A549 treated with CpdA at 1 μM for 4 hours (cell line): Measurements from ENCODE around the gene TPCN2. TPM values are rescaled to one million over a fixed set of nuclear protein-coding genes. Genes with fewer than 3 reads are reported as not detected.

ENCODE experiments used
- total RNA-seq: library from RNA; stranded (reverse); fragments of 200-300 nt; extraction: Qiagen RNA extraction; gene quantifications from 5 replicates; pipeline ENCODE4 v1.2.3, GENCODE V29; 2022; ENCODE audit warnings: low read depth

The TPCN2 gene
- total RNA-seq: 10.3 to 13.3 TPM (median 11.7 TPM) in 5 replicates

DNA sequence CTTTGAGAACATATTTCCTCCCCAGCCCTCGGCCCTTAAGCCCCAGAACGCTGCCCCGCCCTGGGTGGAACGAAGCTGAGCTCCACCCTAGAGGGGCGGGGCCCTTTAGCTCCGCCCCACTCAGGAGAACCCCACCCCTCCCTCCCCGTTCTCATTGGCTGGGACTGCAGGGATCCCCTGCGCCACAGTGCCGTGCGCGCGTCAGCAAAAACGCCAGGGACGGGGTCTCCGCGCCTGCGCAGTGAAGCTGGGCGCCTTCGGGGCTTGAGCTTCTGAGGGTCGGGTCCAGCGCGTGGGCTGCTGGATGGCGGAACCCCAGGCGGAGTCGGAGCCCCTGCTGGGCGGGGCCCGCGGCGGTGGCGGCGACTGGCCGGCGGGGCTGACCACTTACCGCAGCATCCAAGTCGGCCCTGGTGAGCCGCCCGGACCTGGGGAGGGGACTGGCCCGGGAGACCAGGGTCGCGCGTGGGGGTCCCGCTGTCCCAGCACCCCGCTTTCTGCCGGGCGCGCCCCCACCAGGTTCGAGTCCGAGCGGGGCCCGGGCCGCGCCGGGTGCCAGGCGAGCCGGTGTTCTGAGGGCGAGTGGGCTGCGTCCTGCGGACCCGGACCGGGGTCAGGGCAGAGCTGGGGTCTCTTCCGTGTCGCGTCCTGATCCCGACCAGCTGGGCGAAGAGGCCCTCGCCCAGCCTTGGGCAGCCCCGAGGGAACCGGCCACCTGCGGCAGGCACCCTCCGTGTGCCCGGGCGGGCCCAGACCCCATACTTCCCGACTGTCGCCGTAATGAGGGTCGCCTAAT, at the start of gene TPCN2:
TPCN2 (plus strand) TSS at position 239 of the 796 bp plus-strand sequence; CDS start at position 305, 66 bp downstream.

GRCh38 chr11:69013009-69013951, 35.5 kb upstream of the TPCN2 start, which contains the start of gene MRGPRF:
Gene MRGPRF (minus strand): TSS chr11:69013246. CDS start chr11:69009901, 3,345 bp downstream.

GRCh38 chr11:69155302-69156234, 106.8 kb downstream of the TPCN2 start, which contains the start of gene SMIM38:
Gene SMIM38 (plus strand): TSS chr11:69155935. CDS start chr11:69157847, 1,912 bp downstream.

Other genes with a start within 250 kb of the TPCN2 start
- gene CPT1A, start 207.0 kb upstream of the TPCN2 start, total RNA-seq: 25.8 to 30.6 TPM (median 29.6 TPM) in 5 replicates
- gene MRPL21, start 145.1 kb upstream of the TPCN2 start, total RNA-seq: 115 to 143 TPM (median 137 TPM) in 5 replicates
- 13.4 to 16.0 TPM (median 14.6 TPM) in 5 replicates for gene IGHMBP2, start 145.0 kb upstream of the TPCN2 start, total RNA-seq
- not detected in 5 replicates for gene MRGPRD, start 67.9 kb upstream of the TPCN2 start, total RNA-seq
- 0.07 to 0.10 TPM (median 0.08 TPM) in 4 of 5 replicates, not detected in the other for gene MRGPRF, start 35.7 kb upstream of the TPCN2 start, total RNA-seq
- 0.03 to 0.13 TPM (median 0.13 TPM) in 3 of 5 replicates, not detected in the others for gene SMIM38, start 107.0 kb downstream of the TPCN2 start, total RNA-seq
- 99.6 to 113 TPM (median 112 TPM) in 5 replicates for gene MYEOV, start 245.2 kb downstream of the TPCN2 start, total RNA-seq